Fibroblast of skin of right biceps (primary cell): Measurements from ENCODE around the gene PHACTR1.
"Not testable (repeated sequence)": the region's sequence is repeated elsewhere in the genome, so short reads cannot be mapped to it uniquely, and the experiment has no call there.

Experiments used
- DNase-seq: peaks from one replicate; pipeline ENCODE4 v3.0.0-alpha.2; 2013

Gene PHACTR1

GRCh38 chr6:13299918-13300317 is 583.4 kb downstream of the PHACTR1 start:
- DNase-seq = no peak

GRCh38 chr6:13300643-13301590 is 584.4 kb downstream of the PHACTR1 start:
- DNase-seq = no peak

- no peak for DNase-seq
Observed at GRCh38 chr6:13302291-13302690, 585.7 kb downstream of the PHACTR1 start.

- peak; percentile 99 for DNase-seq
Observed at GRCh38 chr6:13302751-13303667, 586.4 kb downstream of the PHACTR1 start.

GRCh38 chr6:13303668-13304017 is 587.1 kb downstream of the PHACTR1 start:
- DNase-seq = peak; percentile 79

- DNase-seq = no peak
Observed at GRCh38 chr6:13304101-13304500, 587.5 kb downstream of the PHACTR1 start.

GRCh38 chr6:13304580-13305260 is 588.2 kb downstream of the PHACTR1 start:
- DNase-seq = no peak

GRCh38 chr6:13305288-13305687 is 588.7 kb downstream of the PHACTR1 start:
- DNase-seq = no peak

GRCh38 chr6:13305791-13306190 is 589.2 kb downstream of the PHACTR1 start:
- no peak for DNase-seq

GRCh38 chr6:13307508-13307995 is 591.0 kb downstream of the PHACTR1 start:
- peak; percentile 65 for DNase-seq

- DNase-seq = no peak
Observed at GRCh38 chr6:13308332-13308731, 591.8 kb downstream of the PHACTR1 start.

- no peak for DNase-seq
Observed at GRCh38 chr6:13311155-13311554, 594.6 kb downstream of the PHACTR1 start.

GRCh38 chr6:13314806-13315205 is 598.2 kb downstream of the PHACTR1 start:
- DNase-seq = no peak

- no peak for DNase-seq
Observed at GRCh38 chr6:13315896-13316295, 599.3 kb downstream of the PHACTR1 start.

GRCh38 chr6:13318821-13319220 is 602.3 kb downstream of the PHACTR1 start:
- no peak for DNase-seq

- DNase-seq = no peak
Observed at GRCh38 chr6:13319891-13320564, 603.5 kb downstream of the PHACTR1 start.

GRCh38 chr6:13326031-13326586 is 609.5 kb downstream of the PHACTR1 start:
- DNase-seq = not testable (repeated sequence)

- no peak for DNase-seq
Observed at GRCh38 chr6:13327691-13328075, 611.1 kb downstream of the PHACTR1 start.

- DNase-seq = peak; percentile 90
Observed at GRCh38 chr6:13328076-13328874, 611.7 kb downstream of the PHACTR1 start, which contains the start of gene TBC1D7. TBC1D7 (minus strand) TSS chr6:13328537; CDS start chr6:13326898, 1,639 bp downstream.

GRCh38 chr6:13328875-13329183 is 612.3 kb downstream of the PHACTR1 start:
- DNase-seq = no peak
